HG03025 (cell line): ENCODE results near the gene ZNF382.

Experiments
- ATAC-seq: cut with Tn5 transposase; IDR thresholded peaks from one replicate; pipeline ENCODE4 v1.9.1; 2021; ENCODE audit warnings: mild to moderate bottlenecking, moderate library complexity; ENCODE audit not compliant: unreplicated experiment, low FRiP score

ZNF382 gene

DNA sequence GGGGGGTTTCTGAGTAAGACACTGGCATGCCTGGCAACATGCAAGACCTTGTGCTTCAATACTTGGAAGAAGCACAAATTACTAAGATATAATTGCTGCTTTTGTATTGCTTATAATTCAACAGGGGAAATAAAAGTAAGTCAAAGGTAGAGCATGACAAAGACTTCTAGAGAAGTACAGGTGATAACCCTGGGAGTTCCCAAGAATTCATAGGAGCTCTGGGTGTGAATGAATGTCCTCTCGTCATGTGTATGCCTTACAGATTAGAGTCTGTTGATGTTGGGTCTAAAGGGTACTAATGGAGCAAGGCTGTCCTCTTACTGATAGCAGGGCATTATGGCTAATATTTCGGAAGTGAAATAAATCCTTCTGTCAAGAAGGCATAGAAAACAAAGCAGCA lies 69.1 kb downstream of the ZNF382 start:
- ATAC-seq = no peak

DNA sequence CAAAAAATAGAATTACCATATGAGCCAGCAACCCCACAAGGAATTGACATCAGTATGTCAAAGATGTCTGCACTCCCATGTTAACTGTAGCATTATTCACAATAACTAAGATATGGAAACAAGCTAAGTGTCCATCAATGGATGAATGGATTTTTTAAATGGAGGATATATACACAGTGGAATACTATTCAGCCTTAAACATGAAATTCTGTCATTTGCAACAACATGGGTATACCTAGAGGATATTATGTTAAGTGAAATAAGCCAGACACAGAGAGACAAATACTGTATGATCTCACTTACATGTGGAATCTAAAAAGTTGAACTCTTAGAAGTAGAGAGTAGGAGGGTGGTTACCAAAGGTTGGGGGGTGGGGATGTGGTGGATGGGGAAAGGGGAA lies 74.3 kb downstream of the ZNF382 start:
- ATAC-seq = no peak
